GM12873 (cell line): ENCODE measurements around the gene LDHD.

ENCODE experiments used
- CTCF ChIP-seq: IDR thresholded peaks from 2 replicates; pipeline ENCODE4 v1.5.1; 2012; ENCODE audit warnings: low read depth, mild to moderate bottlenecking, moderate library complexity, low read length, control low read depth; ENCODE audit not compliant: insufficient read depth; ENCODE audit errors: missing control alignments

The LDHD gene

GRCh38 chr16:75097191-75097761 is 19.3 kb downstream of the LDHD start:
- no peak for TF ChIP-seq CTCF

- TF ChIP-seq CTCF = peak; percentile 44
Measured at GRCh38 chr16:75096656-75097055, 19.9 kb downstream of the LDHD start.

GRCh38 chr16:75095204-75095621 is 21.4 kb downstream of the LDHD start:
- TF ChIP-seq CTCF = no peak

- no peak for TF ChIP-seq CTCF
Measured at GRCh38 chr16:75093598-75094540, 22.7 kb downstream of the LDHD start.

- TF ChIP-seq CTCF = no peak
Measured at GRCh38 chr16:75092777-75093176, 23.8 kb downstream of the LDHD start.

- TF ChIP-seq CTCF = no peak
Measured at GRCh38 chr16:75089486-75090202, 26.9 kb downstream of the LDHD start.

- no peak for TF ChIP-seq CTCF
Measured at GRCh38 chr16:75088934-75089333, 27.6 kb downstream of the LDHD start.
